ENCODE results near the gene CDH23. TPM values are rescaled to one million over a fixed set of nuclear protein-coding genes. Genes with fewer than 3 reads are reported as not detected.

CDH23 gene
- total RNA-seq, 1 donor from 2014 or later: 3.7 TPM

- intact Hi-C loops (cut with DNase I): no loop called here
- ATAC-seq (ENCODE audit: poor library complexity) (no peak), DNase-seq (no peak)
Observed at GRCh38 chr10:71531485-71532446, 135.0 kb downstream of the CDH23 start.

DNA sequence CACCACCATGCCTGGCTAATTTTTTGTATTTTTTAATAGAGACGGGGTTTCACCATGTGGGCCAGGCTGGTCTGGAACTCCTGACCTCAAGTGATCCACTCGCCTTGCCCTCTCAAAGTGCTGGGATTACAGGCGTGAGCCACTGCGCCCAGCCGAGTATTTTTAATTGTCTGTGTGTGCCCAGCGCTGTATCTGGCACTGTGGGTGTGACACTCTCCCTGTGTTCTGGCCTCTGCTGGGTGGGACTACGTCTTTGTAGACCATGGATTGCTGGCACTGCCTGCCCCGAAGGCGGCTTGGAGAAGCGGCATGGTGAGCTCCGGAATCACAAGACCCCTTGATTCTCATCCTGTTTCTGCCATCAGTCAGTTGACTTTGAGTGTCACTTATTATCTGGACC, 136.2 kb downstream of the CDH23 start:
- DNase-seq (no peak), ATAC-seq (ENCODE audit: poor library complexity) (no peak)
- intact Hi-C loops (cut with DNase I): no loop called here

DNA sequence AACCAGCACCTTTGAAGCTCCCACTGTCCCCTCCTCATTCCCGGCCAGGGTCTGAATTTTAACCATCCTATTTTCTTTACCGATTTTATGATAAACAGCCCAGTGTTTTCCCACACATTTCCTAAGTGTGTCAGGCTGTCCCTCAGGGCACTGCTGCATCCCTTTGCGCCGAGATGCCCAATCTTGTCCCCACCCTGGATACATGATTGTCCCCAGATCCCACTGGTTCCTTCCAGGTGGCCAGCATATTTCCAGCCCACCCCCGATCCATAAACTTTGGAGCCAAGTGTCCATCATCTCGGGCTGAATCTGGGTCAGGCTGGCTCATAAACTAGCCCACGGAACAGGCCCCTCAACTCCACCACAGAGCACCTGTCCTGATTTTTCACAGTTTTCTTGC, 137.2 kb downstream of the CDH23 start:
- ATAC-seq (ENCODE audit: poor library complexity): no peak
- DNase-seq: no peak
- intact Hi-C loops (cut with DNase I): no loop called here

DNA sequence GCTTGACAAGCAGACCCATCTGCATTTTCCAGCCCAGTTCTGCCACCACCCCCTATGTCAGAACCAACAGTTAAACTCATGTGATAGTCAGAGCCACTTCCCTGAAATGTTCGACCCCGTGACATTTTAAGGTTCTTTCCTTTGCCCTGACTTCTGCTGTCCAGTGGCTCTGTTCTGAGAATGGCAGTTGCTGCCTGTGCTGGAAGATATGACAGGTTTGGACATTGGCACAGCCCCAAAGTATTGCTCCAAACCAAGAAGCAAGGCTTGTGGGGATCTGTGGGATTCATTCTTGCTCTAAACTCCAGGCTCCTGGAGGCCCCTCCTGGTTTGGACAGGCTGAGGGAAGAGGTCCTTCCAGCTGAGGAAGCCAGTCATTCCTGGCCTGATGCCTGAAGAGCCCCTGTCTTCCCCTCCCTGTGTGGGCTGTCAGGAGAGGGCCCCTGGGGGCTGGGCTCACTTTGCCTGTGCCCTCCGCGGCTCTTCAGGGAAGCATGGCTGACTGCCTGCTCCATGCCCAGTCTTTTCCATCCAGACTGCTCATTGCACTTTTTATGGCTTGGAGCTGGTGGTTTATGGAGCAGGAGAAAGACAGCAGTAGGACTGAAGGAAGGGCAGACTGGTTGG, 138.0 kb downstream of the CDH23 start:
- DNase-seq: no peak
- intact Hi-C loops (cut with DNase I): no loop called here
- ATAC-seq (ENCODE audit: poor library complexity): no peak

DNA sequence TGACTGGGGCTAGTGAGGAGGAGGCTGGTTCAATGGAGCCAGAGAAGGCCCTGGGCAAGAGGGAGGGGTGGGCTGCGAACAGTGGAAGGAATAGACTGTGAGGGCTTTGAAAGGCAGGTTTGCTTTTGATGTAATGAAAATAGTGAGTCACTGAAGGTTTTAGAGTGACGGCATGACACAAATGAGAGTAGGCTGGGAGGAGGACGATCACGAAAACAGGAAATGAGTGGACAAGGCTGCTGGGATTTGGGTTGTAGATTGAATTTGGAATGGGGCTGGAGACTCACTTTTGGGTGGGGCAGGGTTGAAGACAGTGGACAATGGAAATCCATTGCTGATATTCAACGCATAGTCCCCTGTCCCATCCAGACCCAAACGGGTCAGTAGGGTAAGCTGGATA, 139.6 kb downstream of the CDH23 start:
- intact Hi-C loops (cut with DNase I): no loop called here
- ATAC-seq (ENCODE audit: poor library complexity): no peak
- DNase-seq: no peak

DNA sequence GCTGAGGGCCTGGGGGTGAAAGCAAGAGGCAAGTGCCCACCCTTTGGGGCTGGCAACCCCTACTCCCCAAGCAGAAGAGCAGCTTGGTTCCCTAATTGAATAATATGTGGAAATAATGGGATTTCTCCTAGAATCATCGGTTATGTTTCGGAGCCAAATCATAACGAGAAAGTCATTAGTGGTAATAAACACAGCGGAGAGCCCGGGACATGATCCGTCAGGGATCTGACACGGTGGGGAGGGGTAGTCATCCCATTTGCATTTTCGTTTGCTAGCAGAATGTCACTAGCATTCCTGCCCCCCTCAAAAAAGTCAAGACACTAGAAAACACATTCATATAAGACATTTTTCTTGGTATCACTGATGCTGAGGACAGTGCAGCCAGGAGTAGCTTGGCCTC, 140.4 kb downstream of the CDH23 start:
- no peak for ATAC-seq (ENCODE audit: poor library complexity)
- DNase-seq: no peak
- intact Hi-C loops (cut with DNase I): no loop called here

DNA sequence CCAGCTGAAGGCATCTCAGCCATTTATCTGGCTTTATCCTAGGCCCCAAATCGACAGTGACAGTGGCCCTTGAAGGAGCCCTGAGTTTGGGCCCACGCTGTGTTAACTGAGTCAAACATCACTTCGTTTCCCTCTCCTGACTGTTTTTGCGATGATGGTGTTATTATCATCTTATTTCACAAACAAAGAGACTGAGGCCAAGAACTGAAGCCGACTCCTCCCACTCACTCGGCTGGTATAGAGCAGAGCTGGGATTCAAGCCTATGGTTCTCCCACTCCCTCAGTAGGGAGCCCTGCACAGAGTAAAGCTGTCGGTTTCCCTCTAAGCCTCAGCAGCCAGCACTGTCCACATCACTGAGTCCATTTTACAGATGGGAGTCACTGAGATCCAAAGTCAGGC, 141.0 kb downstream of the CDH23 start:
- no peak for DNase-seq
- no peak for ATAC-seq (ENCODE audit: poor library complexity)
- intact Hi-C loops (cut with DNase I): no loop called here

GRCh38 chr10:71538608-71539260, 142.0 kb downstream of the CDH23 start:
- no peak for DNase-seq
- ATAC-seq (ENCODE audit: poor library complexity): no peak
- intact Hi-C loops (cut with DNase I): no loop called here

DNA sequence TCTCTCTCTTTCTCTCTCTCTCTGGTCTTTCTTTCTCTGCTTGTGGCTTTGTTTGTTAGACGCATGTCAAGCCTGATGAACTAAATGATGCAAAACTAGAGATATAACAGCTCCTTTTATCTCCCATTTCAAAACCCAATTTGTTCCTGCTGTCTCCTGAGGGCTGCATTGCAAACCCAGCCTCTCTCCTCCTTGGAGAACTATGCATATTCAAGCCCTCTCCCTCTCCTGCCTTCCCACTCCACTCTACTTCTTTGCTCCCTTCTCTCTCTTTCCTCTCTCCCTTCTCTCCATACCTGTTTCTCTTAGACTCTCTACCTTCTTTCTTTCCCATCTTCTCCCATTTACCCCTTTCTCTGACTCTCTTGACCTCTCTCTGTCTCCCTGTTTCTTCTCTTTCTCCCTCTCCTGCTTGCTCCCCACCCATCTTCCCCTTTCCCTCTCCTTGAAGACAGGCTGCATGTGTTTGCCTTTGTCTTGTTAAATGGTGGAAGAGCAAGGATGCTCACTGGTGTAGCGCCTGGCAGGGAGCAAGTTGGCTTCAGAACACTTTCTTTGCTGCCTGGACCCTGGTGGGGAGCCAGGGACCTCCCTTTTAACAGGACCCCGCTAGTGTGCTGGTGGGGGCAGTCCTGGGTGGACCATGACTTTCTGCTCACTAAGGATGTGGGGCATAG, 142.9 kb downstream of the CDH23 start:
- intact Hi-C loops (cut with DNase I): no loop called here
- DNase-seq (no peak), ATAC-seq (ENCODE audit: poor library complexity) (no peak)

DNA sequence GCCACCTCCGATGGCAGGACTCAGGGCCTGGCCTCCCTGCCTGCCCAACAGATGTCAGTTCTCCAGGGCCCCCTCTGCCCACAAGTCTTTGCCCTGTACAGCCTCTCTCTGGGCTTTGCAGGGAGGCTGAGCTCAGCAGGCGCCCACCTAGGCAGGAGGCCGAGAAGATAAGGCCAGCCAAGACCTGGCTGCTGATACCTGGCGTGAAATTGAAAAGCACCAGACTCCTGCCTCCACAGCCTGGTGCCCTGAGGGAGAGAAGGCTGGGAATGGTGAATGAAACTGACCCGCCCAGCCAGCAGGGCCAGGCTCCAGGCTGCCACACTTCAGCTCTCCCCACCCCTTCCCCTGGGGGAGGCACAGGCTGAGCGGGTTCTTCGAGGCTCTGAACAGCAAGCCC, 145.8 kb downstream of the CDH23 start:
- DNase-seq (no peak), ATAC-seq (ENCODE audit: poor library complexity) (no peak)
- intact Hi-C loops (cut with DNase I): no loop called here

DNA sequence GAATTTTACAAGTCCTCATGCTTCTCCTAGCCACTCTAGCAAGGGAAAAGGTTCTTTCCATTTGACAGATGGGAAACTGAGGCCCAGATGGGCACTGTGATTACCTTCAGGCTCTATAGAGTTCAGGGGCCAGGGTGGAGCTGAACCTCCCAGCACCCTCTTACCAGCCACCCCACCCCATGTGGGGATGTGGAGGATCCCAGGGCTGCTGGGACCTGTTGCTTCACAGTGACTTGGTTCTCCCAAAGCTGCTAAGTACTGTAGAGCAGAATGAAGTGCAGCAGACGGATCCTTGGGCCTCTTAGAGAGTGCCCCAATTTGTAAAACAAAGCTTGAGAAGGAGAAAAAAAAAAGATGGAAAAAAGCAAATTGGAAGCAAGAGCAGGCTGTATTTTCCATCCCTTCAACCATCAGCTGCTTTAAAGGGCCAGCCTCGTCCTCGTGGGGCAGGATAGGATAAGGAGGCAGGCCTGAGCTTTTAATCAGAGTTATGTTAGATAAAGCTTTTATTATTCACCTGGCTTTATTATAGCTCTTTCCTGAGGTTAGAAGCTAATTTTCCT, 147.0 kb downstream of the CDH23 start:
- intact Hi-C loops (cut with DNase I): no loop called here
- ATAC-seq (ENCODE audit: poor library complexity) (no peak), DNase-seq (no peak)

GRCh38 chr10:71545001-71545400, 148.3 kb downstream of the CDH23 start:
- no peak for DNase-seq
- intact Hi-C loops (cut with DNase I): no loop called here
- ATAC-seq (ENCODE audit: poor library complexity): no peak

- ATAC-seq (ENCODE audit: poor library complexity): no peak
- intact Hi-C loops (cut with DNase I): no loop called here
- DNase-seq: no peak
Observed at GRCh38 chr10:71546220-71546619, 149.5 kb downstream of the CDH23 start.

- DNase-seq (peak; percentile 44), ATAC-seq (ENCODE audit: poor library complexity) (peak; percentile 13)
- intact Hi-C loops (cut with DNase I): no loop called here
Observed at GRCh38 chr10:71547312-71547711, 150.6 kb downstream of the CDH23 start.

- intact Hi-C loops (cut with DNase I): no loop called here
Observed at GRCh38 chr10:71547876-71548846, 151.4 kb downstream of the CDH23 start.

DNA sequence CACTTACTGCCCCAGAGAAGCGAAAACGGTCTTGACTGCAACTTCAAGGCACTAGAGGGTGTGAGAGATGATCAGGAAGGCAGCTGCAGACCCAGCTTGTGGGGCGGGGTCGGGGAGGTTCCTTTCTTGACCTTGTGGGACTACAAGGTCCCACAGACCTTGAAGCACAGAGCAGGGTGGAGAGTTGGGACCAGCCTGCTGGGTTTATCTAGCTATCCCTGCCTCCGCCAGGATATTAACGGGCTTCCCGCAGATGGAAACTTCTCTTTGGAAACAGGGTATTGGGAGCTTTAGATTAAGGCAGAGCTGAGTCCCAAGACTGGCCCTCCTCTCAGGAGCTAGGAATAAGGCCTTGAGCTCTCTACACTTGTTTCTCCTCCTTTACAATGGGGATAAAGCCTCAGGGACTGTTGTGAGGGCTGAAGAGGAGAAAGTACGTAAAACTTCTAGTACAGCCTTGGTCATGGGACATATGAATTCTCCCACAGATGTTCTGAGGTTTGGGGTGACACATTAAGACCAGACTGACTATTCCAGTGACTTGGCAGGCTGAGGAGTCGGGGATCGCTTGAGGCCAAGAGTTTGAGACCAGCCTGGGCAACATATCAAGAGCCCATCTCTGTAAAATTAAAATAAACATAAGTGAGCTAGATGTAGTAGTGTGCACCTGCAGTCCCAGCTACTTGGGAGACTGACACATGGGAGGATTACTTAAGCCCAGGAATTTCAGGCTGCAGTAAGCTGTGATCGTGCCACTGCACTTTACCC, 153.2 kb downstream of the CDH23 start:
- ATAC-seq (ENCODE audit: poor library complexity): no peak
- no peak for DNase-seq

More at GRCh38 chr10:71547876-71548846, 151.4 kb downstream of the CDH23 start:
- peak; percentile 93 for ATAC-seq (ENCODE audit: poor library complexity)
- peak; percentile 83 for DNase-seq

DNA sequence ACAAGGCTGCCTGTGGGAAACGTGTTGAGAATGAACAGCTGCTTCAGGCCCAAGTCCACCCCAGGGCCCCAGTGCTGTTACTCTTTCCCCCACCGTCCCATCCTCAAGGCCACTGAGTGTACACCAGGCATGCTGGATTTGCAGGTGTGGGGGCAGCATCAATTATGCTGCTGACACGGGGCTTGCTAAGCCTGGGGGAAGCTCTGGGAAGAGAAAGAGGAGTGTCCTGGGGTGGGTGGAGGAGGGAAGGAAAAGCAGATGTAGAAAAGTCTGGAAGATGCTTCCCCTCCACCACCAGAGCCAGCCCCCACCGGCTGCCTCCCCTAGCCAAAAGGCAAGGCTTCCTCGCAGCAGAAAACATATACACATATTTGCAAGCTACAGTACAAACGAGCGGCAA, 153.9 kb downstream of the CDH23 start:
- ATAC-seq (ENCODE audit: poor library complexity): no peak
- no peak for DNase-seq

More for the DNA sequence above, 153.2 kb downstream of the CDH23 start:
- intact Hi-C loops (cut with DNase I): no loop called here

More for the DNA sequence above, 153.9 kb downstream of the CDH23 start:
- intact Hi-C loops (cut with DNase I): no loop called here

Data from Right ventricle myocardium superior (tissue), 1 donor.